ENCODE results near the gene C7. TPM values are rescaled to one million over a fixed set of nuclear protein-coding genes. Genes with fewer than 3 reads are reported as not detected.
"Not testable (repeated sequence)": the region's sequence is repeated elsewhere in the genome, so short reads cannot be mapped to it uniquely, and the experiment has no call there.

The C7 gene
- total RNA-seq, 1 donor from 2014 or later: not detected

GRCh38 chr5:40873286-40873880 lies 35.9 kb upstream of the C7 start:
- Mint-ChIP-seq H3K27me3 (ENCODE audit: unreplicated experiment) (no peaks in the 10 kb centered on the region), H3K27ac (ENCODE audit: unreplicated experiment) (no peak overlapping the region)

GRCh38 chr5:40875958-40876357 lies 33.3 kb upstream of the C7 start:
- no peak overlapping the region for H3K4me3 Mint-ChIP-seq (ENCODE audit: unreplicated experiment)
- DNase-seq: no peak
- no peaks in the 10 kb centered on the region for H3K36me3 Mint-ChIP-seq (ENCODE audit: unreplicated experiment)
- no peaks in the 10 kb centered on the region for H3K4me1 Mint-ChIP-seq (ENCODE audit: low read depth, unreplicated experiment)
- TF ChIP-seq, protein P1, sequence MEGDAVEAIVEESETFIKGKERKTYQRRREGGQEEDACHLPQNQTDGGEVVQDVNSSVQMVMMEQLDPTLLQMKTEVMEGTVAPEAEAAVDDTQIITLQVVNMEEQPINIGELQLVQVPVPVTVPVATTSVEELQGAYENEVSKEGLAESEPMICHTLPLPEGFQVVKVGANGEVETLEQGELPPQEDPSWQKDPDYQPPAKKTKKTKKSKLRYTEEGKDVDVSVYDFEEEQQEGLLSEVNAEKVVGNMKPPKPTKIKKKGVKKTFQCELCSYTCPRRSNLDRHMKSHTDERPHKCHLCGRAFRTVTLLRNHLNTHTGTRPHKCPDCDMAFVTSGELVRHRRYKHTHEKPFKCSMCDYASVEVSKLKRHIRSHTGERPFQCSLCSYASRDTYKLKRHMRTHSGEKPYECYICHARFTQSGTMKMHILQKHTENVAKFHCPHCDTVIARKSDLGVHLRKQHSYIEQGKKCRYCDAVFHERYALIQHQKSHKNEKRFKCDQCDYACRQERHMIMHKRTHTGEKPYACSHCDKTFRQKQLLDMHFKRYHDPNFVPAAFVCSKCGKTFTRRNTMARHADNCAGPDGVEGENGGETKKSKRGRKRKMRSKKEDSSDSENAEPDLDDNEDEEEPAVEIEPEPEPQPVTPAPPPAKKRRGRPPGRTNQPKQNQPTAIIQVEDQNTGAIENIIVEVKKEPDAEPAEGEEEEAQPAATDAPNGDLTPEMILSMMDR (IDR thresholded peaks at IDR 0.05; ENCODE audit: partially characterized antibody, unreplicated experiment): no peak
- H3K27ac Mint-ChIP-seq (ENCODE audit: unreplicated experiment): no peak overlapping the region
- H3K27me3 Mint-ChIP-seq (ENCODE audit: unreplicated experiment): no peaks in the 10 kb centered on the region
- H3K9me3 Mint-ChIP-seq (ENCODE audit: unreplicated experiment): no peaks in the 10 kb centered on the region

More at GRCh38 chr5:40873286-40873880, 35.9 kb upstream of the C7 start:
- Mint-ChIP-seq H3K9me3 (ENCODE audit: unreplicated experiment) (peaks cover 1% of the 10 kb centered on the region), H3K4me3 (ENCODE audit: unreplicated experiment) (no peak overlapping the region), H3K4me1 (ENCODE audit: low read depth, unreplicated experiment) (no peaks in the 10 kb centered on the region), H3K36me3 (ENCODE audit: unreplicated experiment) (no peaks in the 10 kb centered on the region)
- TF ChIP-seq, protein P1 (IDR thresholded peaks at IDR 0.05; ENCODE audit: partially characterized antibody, unreplicated experiment): no peak
- no peak for DNase-seq

GRCh38 chr5:40877371-40877988 lies 31.8 kb upstream of the C7 start:
- H3K27ac Mint-ChIP-seq (ENCODE audit: unreplicated experiment): no peak overlapping the region
- no peaks in the 10 kb centered on the region for H3K27me3 Mint-ChIP-seq (ENCODE audit: unreplicated experiment)
- H3K9me3 Mint-ChIP-seq (ENCODE audit: unreplicated experiment): no peaks in the 10 kb centered on the region
- no peak for DNase-seq
- H3K36me3 Mint-ChIP-seq (ENCODE audit: unreplicated experiment): no peaks in the 10 kb centered on the region
- TF ChIP-seq, protein P1 (IDR thresholded peaks at IDR 0.05; ENCODE audit: partially characterized antibody, unreplicated experiment): no peak
- no peaks in the 10 kb centered on the region for H3K4me1 Mint-ChIP-seq (ENCODE audit: low read depth, unreplicated experiment)
- H3K4me3 Mint-ChIP-seq (ENCODE audit: unreplicated experiment): no peak overlapping the region

DNA sequence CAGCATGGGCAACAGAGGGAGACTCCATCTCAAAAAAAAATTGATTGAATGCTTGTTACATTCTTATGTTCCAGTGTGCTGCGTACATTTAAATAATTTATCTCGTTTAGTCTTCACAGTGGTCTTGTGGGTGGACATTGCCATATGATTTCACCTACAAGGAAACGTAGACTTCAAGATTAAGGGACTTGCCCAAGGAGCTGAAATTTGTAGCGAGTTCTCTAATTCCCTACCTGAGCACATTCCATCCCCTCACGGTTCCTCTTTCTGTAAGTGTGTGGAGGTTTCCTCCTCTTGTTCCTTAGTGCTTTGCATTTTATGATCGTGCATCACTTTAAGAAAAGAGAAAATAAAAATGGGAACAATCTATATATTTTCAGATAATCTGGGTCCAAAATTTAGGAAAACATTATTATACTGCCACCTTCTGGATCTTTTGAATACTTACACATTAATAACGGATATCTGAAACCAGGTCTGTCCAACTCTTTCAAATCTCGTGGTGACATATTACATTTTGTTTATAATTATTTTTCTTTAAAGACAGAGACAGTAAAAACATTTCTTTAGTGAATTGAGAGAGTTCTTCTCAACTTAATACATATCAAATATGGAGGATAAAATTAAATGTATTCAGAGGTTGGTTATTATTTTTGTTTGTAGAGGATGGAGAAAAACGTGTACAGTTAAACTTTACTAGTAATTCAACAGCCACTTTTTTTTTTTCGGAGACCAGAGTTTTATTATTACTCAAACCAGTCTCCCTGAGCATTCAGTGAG lies 29.9 kb upstream of the C7 start:
- no peak for DNase-seq
- no peaks in the 10 kb centered on the region for H3K4me1 Mint-ChIP-seq (ENCODE audit: low read depth, unreplicated experiment)
- H3K27me3 Mint-ChIP-seq (ENCODE audit: unreplicated experiment): peaks cover under 1% of the 10 kb centered on the region
- H3K27ac Mint-ChIP-seq (ENCODE audit: unreplicated experiment): no peak overlapping the region
- TF ChIP-seq, protein P1 (IDR thresholded peaks at IDR 0.05; ENCODE audit: partially characterized antibody, unreplicated experiment): peak; percentile 80
- no peaks in the 10 kb centered on the region for H3K36me3 Mint-ChIP-seq (ENCODE audit: unreplicated experiment)
- H3K9me3 Mint-ChIP-seq (ENCODE audit: unreplicated experiment): peaks cover 3% of the 10 kb centered on the region
- H3K4me3 Mint-ChIP-seq (ENCODE audit: unreplicated experiment): no peak overlapping the region

GRCh38 chr5:40882291-40882690 lies 27.0 kb upstream of the C7 start:
- peaks cover 3% of the 10 kb centered on the region for H3K9me3 Mint-ChIP-seq (ENCODE audit: unreplicated experiment)
- H3K36me3 Mint-ChIP-seq (ENCODE audit: unreplicated experiment): no peaks in the 10 kb centered on the region
- peaks cover 2% of the 10 kb centered on the region for H3K27me3 Mint-ChIP-seq (ENCODE audit: unreplicated experiment)
- no peak for DNase-seq
- no peak overlapping the region for H3K4me3 Mint-ChIP-seq (ENCODE audit: unreplicated experiment)
- H3K27ac Mint-ChIP-seq (ENCODE audit: unreplicated experiment): no peak overlapping the region
- H3K4me1 Mint-ChIP-seq (ENCODE audit: low read depth, unreplicated experiment): no peaks in the 10 kb centered on the region
- TF ChIP-seq, protein P1 (IDR thresholded peaks at IDR 0.05; ENCODE audit: partially characterized antibody, unreplicated experiment): no peak

- not testable (repeated sequence) for H3K9me3 Mint-ChIP-seq (ENCODE audit: unreplicated experiment); H3K27ac Mint-ChIP-seq (ENCODE audit: unreplicated experiment); DNase-seq; H3K4me1 Mint-ChIP-seq (ENCODE audit: low read depth, unreplicated experiment); H3K27me3 Mint-ChIP-seq (ENCODE audit: unreplicated experiment); H3K36me3 Mint-ChIP-seq (ENCODE audit: unreplicated experiment); H3K4me3 Mint-ChIP-seq (ENCODE audit: unreplicated experiment)
These were observed 26.2 kb upstream of the C7 start for GRCh38 chr5:40883051-40883450.
